ENCODE data around the gene GUCY1A2.

DNA sequence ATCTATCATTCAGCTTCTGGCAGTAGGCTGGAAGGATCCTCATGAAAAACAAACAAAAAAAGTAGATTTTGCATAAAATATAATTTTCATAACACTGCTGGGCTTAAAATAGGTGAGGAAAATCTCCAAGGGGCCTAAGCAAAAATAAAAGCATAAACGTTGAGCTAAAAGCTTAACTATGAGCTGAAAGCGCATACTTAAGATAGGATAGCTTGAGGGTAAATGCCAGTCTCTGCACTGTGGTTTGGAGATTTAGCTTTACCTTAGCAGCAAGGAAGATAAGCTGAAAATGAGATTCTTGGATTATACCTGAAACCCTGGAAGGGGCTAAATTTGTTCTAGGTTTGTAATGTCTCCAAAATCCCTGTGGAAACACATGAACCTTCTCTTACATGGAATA is 183.7 kb downstream of the GUCY1A2 start:
- TF ChIP-seq, protein P1, sequence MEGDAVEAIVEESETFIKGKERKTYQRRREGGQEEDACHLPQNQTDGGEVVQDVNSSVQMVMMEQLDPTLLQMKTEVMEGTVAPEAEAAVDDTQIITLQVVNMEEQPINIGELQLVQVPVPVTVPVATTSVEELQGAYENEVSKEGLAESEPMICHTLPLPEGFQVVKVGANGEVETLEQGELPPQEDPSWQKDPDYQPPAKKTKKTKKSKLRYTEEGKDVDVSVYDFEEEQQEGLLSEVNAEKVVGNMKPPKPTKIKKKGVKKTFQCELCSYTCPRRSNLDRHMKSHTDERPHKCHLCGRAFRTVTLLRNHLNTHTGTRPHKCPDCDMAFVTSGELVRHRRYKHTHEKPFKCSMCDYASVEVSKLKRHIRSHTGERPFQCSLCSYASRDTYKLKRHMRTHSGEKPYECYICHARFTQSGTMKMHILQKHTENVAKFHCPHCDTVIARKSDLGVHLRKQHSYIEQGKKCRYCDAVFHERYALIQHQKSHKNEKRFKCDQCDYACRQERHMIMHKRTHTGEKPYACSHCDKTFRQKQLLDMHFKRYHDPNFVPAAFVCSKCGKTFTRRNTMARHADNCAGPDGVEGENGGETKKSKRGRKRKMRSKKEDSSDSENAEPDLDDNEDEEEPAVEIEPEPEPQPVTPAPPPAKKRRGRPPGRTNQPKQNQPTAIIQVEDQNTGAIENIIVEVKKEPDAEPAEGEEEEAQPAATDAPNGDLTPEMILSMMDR (IDR thresholded peaks at IDR 0.05): no peak
- no peak for TF ChIP-seq POLR2A (IDR thresholded peaks at IDR 0.05)

Data from body of pancreas (tissue), 4 donors.